SK-N-SH treated with all-trans-retinoic acid at 6 μM for 48 hours (cell line): ENCODE results near the gene LRRC8E.

ENCODE experiments used
- ARNTL ChIP-seq: fragments of 450-650 bp; formaldehyde crosslinking; IDR thresholded peaks from 2 replicates; pipeline ENCODE4 v1.5.0; 2020; ENCODE audit warnings: low read depth, mild to moderate bottlenecking, moderate library complexity, borderline replicate concordance
- POU6F1 ChIP-seq: fragments of 250-450 bp; sonication (Bioruptor Pico); IDR thresholded peaks from 2 replicates; pipeline ENCODE4 v1.8.0; 2021; ENCODE audit warnings: low read depth, mild to moderate bottlenecking, moderate library complexity, borderline replicate concordance
- PPARA ChIP-seq: fragments of 250-450 bp; sonication (Bioruptor Pico); IDR thresholded peaks from 2 replicates; pipeline ENCODE4 v1.5.0; 2020; ENCODE audit warnings: mild to moderate bottlenecking, borderline replicate concordance

GRCh38 chr19:7844405-7844804 is 43.9 kb upstream of the LRRC8E start:
- no peak for TF ChIP-seq PPARA (CRISPR knock-in tag)
- TF ChIP-seq ARNTL (CRISPR knock-in tag) = no peak
- no peak for TF ChIP-seq POU6F1
